Measurements from ENCODE around the gene NUCKS1. TPM values are rescaled to one million over a fixed set of nuclear protein-coding genes. Genes with fewer than 3 reads are reported as not detected.

Gene NUCKS1
- total RNA-seq, 1 experiment from 2014 or later = 205 TPM

- H3K4me3 ChIP-seq (ENCODE audit: low read depth, low read length) = no peak overlapping the region
- no peaks in the 10 kb centered on the region for H3K9me3 Mint-ChIP-seq (ENCODE audit: unreplicated experiment)
- no peaks in the 10 kb centered on the region for H3K4me1 ChIP-seq
- no peak for DNase-seq
- intact Hi-C loops (cut with micrococcal nuclease; ENCODE audit: unreplicated experiment) = no loop called here
- no peaks in the 10 kb centered on the region for H3K36me3 ChIP-seq (ENCODE audit: control insufficient read depth, insufficient read depth, low read length)
- no TSS peak for BruUV-seq (replicated peaks)
- H3K27me3 Mint-ChIP-seq (ENCODE audit: insufficient read depth, unreplicated experiment) = peaks cover 5% of the 10 kb centered on the region
- H3K4me3 Mint-ChIP-seq (ENCODE audit: unreplicated experiment) = no peak overlapping the region
- no peaks in the 10 kb centered on the region for H3K9me3 ChIP-seq
- no peak overlapping the region for H3K27ac Mint-ChIP-seq (ENCODE audit: unreplicated experiment)
- H3K4me1 Mint-ChIP-seq (ENCODE audit: low read depth, unreplicated experiment) = no peaks in the 10 kb centered on the region
- H3K36me3 Mint-ChIP-seq (ENCODE audit: insufficient read depth, unreplicated experiment) = no peaks in the 10 kb centered on the region
- no peak for TF ChIP-seq CTCF (IDR thresholded peaks at IDR 0.05; ENCODE audit: insufficient read depth in 1 of 2, low read depth in 1 of 2, low read length in 1 of 2, severe bottlenecking in 1 of 2, unreplicated experiment in 1 of 2)
- ChIA-PET POLR2A (no interaction called here), CTCF (interaction anchor here (0.7 kb wide), 1 partner anchor 1111 kb away, joined by 4 read pairs; no protein-coding TSS in a partner anchor)
- H3K27me3 ChIP-seq (replicated peaks; ENCODE audit: control insufficient read depth, insufficient read depth, low read length) = no peaks in the 10 kb centered on the region
These were observed 32.8 kb upstream of the NUCKS1 start for GRCh38 chr1:205782627-205783432.

GRCh38 chr1:205780335-205780734 lies 30.4 kb upstream of the NUCKS1 start:
- CTCF ChIA-PET = no interaction called here
- peaks cover 5% of the 10 kb centered on the region for H3K27me3 Mint-ChIP-seq (ENCODE audit: insufficient read depth, unreplicated experiment)
- no peaks in the 10 kb centered on the region for H3K36me3 ChIP-seq (ENCODE audit: control insufficient read depth, insufficient read depth, low read length)
- H3K27me3 ChIP-seq (replicated peaks; ENCODE audit: control insufficient read depth, insufficient read depth, low read length) = no peaks in the 10 kb centered on the region
- H3K4me1 Mint-ChIP-seq (ENCODE audit: low read depth, unreplicated experiment) = no peaks in the 10 kb centered on the region
- no peak overlapping the region for H3K27ac Mint-ChIP-seq (ENCODE audit: unreplicated experiment)
- H3K9me3 ChIP-seq = no peaks in the 10 kb centered on the region
- no TSS peak for BruUV-seq (replicated peaks)
- POLR2A ChIA-PET = no interaction called here
- H3K9me3 Mint-ChIP-seq (ENCODE audit: unreplicated experiment) = no peaks in the 10 kb centered on the region
- H3K36me3 Mint-ChIP-seq (ENCODE audit: insufficient read depth, unreplicated experiment) = no peaks in the 10 kb centered on the region
- no peak for TF ChIP-seq CTCF (IDR thresholded peaks at IDR 0.05; ENCODE audit: insufficient read depth in 1 of 2, low read depth in 1 of 2, low read length in 1 of 2, severe bottlenecking in 1 of 2, unreplicated experiment in 1 of 2)
- intact Hi-C loops (cut with micrococcal nuclease; ENCODE audit: unreplicated experiment) = no loop called here
- H3K4me3 Mint-ChIP-seq (ENCODE audit: unreplicated experiment) = no peak overlapping the region
- no peak overlapping the region for H3K4me3 ChIP-seq (ENCODE audit: low read depth, low read length)
- H3K4me1 ChIP-seq = no peaks in the 10 kb centered on the region
- no peak for DNase-seq

- H3K9me3 Mint-ChIP-seq (ENCODE audit: unreplicated experiment) = no peaks in the 10 kb centered on the region
- Histone ChIP-seq H3K4me3 (ENCODE audit: low read depth, low read length) (no peak overlapping the region), H3K36me3 (ENCODE audit: control insufficient read depth, insufficient read depth, low read length) (no peaks in the 10 kb centered on the region), H3K4me1 (peaks cover 8% of the 10 kb centered on the region; the same call in 1 of the 2 replicates), H3K9me3 (no peaks in the 10 kb centered on the region), H3K27me3 (replicated peaks; ENCODE audit: control insufficient read depth, insufficient read depth, low read length) (no peaks in the 10 kb centered on the region)
- DNase-seq = no peak
- BruUV-seq (replicated peaks) = no TSS peak
- H3K27me3 Mint-ChIP-seq (ENCODE audit: insufficient read depth, unreplicated experiment) = peaks cover 5% of the 10 kb centered on the region
- ChIA-PET POLR2A (no interaction called here), CTCF (no interaction called here)
- no peak overlapping the region for H3K27ac Mint-ChIP-seq (ENCODE audit: unreplicated experiment)
- H3K4me1 Mint-ChIP-seq (ENCODE audit: low read depth, unreplicated experiment) = no peaks in the 10 kb centered on the region
- intact Hi-C loops (cut with micrococcal nuclease; ENCODE audit: unreplicated experiment) = no loop called here
- H3K4me3 Mint-ChIP-seq (ENCODE audit: unreplicated experiment) = no peak overlapping the region
- no peak for TF ChIP-seq CTCF (IDR thresholded peaks at IDR 0.05; ENCODE audit: insufficient read depth in 1 of 2, low read depth in 1 of 2, low read length in 1 of 2, severe bottlenecking in 1 of 2, unreplicated experiment in 1 of 2)
- no peaks in the 10 kb centered on the region for H3K36me3 Mint-ChIP-seq (ENCODE audit: insufficient read depth, unreplicated experiment)
These were observed 28.0 kb upstream of the NUCKS1 start for GRCh38 chr1:205777994-205778393.
